HuH-7.5 (cell line): ENCODE results near the gene PKD2L1.

Experiments
- DNase-seq: peaks from one replicate; pipeline ENCODE4 v3.0.0; 2011; ENCODE audit warnings: low spot score

PKD2L1 gene

DNA sequence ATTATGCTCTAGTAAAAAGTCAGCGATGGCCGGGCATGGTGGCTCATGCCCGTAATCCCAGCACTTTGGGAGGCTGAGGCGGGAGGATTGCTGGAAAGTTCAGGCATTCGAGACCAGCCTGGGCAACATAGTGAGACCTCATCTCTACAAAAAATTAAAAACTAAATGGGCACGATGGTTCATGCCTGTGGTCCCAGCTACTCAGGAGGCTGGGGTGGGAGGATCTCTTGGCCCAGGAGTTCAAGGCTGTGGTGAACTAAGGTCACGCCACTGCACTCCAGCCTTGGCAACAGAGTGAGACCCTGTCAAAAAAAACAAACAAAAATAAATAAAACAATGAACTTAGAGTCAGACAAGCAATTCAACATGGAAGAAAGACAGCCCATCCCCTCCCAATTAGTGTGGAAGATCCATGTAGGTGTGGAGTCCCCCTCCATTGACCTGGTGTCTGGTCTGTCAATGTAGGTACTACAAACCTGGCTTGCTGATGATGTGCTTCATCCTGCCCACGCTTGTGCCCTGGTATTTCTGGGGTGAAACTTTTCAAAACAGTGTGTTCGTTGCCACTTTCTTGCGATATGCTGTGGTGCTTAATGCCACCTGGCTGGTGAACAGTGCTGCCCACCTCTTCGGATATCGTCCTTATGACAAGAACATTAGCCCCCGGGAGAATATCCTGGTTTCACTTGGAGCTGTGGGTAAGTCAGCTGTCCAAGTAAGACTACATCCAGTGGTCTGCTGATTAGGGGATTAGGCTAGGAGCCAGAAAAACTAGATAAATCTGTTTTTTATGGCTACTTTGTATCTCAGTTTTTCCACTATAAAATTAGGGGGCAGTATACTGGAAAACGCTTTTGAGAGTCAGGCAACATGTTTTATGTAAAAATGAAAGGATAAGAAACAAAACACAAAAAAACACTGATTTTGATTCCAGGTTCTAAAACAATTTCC, 26.3 kb upstream of the PKD2L1 start:
- DNase-seq, result no peak

DNA sequence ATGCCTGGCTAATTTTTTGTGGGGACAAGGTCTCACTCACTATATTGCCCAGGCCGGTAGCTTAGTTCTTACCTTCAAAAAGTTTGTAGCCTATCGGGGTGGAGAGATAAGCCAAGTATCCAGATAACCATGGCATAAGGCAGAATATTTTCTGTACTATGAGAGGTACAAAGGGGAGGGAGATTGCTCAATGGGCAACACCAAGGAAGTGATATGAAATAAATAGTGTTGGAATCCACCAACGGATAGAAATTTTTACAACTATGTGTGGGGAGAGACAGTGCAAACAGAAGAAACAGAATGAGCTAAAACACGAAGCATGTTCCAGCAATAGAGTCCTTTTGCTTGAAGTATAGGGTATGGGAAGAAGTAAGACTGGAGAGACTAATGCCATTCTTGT, 25.1 kb upstream of the PKD2L1 start:
- DNase-seq, result no peak

DNA sequence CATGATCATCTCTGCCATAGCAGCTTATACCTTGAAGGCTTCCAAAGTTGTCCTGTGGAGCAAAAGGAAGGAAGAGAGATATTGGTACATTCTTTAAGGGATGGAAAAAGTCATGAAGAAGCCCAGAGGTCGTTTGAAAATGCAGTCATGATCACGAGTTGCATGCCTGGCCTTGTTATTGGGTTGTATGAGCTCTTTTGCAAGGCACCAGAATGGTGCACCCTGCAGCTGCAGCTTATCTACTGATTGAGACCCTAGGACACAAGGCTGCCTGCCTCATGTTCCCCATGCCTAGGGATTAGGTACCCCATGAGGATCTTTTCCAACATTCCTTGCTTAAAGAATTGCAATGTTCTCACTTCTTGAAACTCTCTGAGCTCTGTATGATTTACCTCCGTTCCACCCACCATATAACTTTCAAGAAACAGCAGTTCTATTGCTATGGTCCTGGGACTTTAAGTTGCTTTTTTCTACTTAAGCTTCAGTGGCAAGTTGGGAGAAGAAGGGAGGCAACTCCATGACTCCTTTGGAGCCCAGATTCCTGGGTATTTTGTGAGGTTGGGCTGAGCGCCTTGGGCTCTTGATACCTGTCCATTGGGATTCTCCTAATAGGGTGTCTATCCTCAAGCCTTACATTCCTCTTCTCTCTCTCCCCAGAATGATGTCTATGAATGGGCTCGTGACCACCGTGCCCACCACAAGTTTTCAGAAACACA, 23.9 kb upstream of the PKD2L1 start:
- DNase-seq, result no peak

DNA sequence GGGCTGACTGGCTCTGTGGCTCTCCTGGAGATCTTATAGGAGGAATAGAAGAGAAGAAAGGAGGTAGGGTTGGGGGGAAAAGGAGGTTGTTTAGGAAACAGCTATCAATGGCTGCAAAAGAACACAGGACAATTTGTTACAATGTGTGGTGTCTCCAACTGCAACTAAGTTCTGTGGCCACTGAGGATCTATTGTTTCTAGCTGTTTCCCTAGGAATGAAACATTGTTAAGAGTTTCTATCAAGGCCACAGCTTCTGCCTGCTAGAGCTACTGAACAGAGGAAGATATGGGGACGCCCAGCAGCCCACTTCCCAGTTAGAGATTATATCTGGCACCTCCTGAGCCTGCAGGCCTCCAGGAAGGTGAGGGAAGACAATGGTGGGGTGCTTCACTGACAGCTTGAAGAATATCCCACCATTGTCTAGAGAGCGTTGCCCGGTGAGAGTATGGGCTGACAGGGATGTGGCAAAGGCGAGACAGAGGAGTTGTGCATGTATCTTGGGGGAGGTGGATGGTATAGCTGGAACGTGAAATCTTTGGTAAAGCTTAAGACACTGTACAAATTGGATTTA, 21.0 kb upstream of the PKD2L1 start:
- DNase-seq, result no peak

DNA sequence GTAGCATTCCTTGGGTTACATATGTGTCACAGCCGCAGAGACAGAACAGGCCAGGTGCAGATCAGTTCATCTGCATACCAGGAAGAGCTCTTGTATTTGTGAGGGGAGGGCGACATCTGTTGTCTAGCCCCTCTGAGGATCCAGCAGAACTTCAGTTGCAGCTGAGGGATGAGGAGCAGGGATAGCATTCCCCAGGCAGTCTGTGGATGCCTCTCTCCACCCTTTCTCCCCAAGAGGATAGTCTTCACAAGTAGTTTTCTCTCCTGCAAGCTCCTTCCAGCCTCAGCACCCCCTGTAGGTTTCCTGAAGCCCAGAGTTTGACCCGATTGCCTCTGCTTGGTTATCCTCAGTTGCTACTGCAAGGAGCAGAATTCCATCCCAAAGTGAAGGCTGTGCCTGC, 19.6 kb upstream of the PKD2L1 start:
- DNase-seq, result no peak

DNA sequence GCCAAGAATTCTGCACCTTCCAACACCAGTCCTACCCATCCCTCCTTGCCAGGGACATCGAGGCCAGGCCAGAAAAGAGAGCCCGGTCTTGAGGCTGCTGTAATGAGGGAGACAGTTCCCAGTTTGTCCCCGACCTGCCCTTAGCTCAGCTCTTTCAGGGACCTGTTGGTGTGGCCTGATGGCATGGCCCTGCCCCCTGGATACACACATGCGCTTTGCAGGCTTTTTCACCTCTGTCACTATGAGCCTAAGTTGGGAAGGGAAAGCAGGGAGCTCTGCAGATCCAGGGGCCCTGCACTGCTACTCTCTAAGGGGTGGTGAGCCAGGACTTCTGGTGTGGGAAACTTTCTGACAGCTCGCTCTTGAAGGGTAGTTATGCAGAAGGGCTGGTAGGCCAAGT, 19.1 kb upstream of the PKD2L1 start:
- no peak for DNase-seq

DNA sequence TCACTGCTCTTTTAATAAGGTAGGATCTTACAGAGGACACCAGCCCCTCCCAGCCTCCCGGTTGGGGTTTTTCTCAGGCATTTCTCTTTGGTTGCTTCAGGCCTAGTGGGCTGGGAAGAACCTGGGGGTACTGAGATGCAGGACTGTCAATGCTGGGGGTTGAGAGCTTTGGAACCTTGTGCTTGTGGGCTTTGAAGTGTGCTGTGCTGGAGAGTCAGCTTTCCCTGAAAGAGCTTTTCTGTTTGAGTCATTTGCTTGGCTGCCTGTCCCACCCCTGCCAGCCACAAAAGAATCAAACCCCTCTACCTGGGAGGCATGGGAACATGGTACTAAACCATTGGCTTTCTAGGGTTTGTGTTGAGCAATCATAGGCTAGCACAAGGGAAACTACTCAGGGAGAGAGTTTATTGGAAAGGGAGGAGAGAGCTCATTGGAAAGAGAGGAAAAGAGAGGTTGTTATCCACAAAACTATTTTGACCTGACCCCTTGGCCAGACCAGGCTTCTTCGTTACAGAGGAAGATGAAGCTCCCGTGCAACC, 18.4 kb upstream of the PKD2L1 start:
- no peak for DNase-seq

DNA sequence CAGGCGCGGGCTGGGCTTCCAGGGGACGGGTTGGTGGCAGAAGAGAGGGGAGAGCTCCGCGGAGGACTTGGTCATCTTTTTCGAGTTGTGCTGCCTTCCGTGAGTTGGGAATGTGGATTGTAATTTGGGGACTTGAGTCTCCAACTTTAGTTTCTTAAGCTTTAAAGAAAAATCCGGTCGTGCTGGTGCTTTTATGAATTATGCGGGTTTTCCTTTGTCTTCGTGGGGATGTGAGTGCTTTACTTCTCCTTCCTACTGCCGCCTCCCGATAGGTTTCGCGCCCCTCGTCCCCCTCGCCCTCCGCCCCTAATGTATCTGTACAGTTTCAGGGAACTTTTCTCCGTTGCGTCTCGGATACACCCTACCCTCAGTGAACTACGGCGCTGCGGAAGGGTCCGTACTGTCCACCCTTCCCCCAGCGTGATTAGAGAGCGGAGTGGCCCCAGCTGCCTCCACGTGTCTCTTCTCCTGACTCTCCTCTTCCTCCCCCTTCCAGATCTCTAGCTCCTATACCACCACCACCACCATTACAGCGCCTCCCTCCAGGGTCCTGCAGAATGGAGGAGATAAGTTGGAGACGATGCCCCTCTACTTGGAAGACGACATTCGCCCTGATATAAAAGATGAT, 17.7 kb upstream of the PKD2L1 start:
- DNase-seq, result no peak

DNA sequence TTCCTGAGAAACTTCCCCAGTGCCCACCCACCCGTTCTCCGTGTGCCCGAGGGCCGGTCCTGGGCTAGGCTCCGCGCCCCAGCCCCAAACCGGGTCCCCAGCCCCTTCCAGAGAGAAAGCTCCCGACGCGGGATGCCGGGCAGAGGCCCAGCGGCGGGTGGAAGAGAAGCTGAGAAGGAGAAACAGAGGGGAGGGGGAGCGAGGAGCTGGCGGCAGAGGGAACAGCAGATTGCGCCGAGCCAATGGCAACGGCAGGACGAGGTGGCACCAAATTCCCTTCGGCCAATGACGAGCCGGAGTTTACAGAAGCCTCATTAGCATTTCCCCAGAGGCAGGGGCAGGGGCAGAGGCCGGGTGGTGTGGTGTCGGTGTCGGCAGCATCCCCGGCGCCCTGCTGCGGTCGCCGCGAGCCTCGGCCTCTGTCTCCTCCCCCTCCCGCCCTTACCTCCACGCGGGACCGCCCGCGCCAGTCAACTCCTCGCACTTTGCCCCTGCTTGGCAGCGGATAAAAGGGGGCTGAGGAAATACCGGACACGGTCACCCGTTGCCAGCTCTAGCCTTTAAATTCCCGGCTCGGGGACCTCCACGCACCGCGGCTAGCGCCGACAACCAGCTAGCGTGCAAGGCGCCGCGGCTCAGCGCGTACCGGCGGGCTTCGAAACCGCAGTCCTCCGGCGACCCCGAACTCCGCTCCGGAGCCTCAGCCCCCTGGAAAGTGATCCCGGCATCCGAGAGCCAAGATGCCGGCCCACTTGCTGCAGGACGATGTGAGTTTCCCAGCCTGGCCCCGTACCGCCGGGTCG, 16.9 kb upstream of the PKD2L1 start, which contains the start of gene SCD:
Gene SCD (plus strand): TSS at position 469 of the 803 bp plus-strand sequence. CDS start 272 bp downstream, at position 741.
- peak; percentile 86 for DNase-seq

DNA sequence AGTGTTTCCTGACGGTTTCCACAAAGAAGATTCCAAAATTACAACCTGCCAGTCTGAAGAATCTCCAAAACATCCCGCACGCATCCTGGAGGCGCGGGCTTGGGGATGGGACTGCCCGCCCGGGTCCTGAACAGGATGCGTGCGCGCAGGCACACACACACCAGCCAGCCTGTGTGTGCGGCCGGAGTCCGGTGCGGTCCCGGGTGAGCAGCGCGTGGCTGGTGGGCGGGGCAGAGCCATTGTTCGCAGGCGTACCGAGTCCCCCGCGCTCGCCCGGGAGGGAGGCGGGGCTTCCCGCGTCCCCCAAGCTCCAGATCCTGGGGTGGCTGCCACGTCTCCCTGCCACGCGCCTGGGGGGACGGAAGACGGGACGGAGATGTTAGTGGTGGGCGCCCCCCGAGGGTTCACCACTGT, 16.3 kb upstream of the PKD2L1 start:
- peak; percentile 66 for DNase-seq

DNA sequence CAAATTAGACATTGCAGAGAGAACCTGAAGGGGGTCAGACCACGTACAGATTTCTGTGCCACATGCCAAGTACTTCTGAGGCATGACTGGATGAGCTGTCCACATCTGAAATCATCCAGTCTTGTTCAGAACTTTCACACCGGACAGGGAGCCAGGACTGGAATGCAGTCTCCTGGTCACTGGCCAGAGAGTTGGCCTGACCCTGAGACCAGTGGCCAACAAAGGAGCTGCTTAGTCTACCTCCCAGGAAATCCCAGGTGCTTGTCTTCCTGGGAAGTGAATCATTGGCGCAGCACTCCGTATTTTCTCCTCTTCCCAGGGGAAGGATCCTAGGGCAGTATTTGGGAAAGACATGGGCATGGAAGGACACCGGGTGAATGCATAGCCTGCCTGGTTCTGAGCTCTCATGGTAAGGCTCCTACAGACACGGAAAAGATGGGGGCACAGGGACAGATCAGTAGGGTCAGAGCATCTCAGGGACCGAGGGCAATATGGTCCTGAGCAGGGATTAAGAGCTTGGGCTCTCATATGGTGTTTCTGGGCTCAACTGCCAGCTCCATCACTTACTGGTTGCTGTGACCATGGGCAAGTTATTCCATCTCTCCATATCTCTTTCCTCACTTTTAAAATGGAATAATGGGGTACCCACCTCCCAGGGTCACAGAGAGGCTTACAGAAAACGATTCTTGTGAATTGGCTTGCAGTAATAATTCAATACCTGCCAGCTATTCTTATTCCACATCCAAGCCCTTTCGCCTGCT, 15.7 kb upstream of the PKD2L1 start:
- no peak for DNase-seq

DNA sequence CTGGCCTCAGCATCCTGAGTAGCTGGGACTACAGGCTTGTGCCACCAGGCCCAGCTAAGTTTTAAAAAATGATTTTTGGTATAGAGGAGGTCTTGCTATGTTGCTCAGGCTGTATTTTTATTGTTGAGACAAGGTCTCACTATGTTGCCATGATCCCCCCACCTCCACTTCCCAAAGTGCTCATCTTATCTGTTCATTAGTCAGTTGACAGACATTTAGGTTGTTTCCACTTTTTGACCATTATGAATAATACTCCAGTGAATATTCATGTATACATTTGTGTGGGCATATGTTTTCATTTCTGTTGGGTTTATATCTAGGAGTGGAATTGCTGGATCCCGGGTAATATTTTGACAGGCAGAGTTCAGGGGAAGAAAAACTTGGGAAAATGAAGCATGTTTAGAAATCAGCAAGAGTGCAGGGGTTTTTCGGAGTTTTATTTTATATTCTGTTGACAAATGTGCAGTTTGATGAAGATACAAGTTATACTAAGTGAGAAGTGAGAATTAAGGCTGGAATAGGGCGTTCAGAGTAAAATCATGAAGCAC, 14.3 kb upstream of the PKD2L1 start:
- DNase-seq, result no peak

DNA sequence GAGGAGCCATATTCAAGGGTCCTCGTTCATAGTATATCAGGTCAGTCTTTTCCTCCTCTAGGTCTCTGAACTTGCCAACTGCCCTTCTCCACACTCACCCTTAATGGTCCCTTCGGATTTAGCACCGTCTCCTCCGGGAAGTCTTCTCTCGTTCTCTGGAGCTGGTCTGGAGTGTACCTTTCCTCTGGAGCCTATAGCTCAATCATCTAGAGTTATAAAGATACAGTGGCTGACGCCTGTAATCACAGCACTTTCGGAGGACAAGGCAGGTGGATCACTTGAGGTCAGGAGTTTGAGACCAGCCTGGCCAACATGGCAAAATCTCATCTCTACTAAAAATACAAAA, 12.6 kb upstream of the PKD2L1 start:
- DNase-seq, result no peak

DNA sequence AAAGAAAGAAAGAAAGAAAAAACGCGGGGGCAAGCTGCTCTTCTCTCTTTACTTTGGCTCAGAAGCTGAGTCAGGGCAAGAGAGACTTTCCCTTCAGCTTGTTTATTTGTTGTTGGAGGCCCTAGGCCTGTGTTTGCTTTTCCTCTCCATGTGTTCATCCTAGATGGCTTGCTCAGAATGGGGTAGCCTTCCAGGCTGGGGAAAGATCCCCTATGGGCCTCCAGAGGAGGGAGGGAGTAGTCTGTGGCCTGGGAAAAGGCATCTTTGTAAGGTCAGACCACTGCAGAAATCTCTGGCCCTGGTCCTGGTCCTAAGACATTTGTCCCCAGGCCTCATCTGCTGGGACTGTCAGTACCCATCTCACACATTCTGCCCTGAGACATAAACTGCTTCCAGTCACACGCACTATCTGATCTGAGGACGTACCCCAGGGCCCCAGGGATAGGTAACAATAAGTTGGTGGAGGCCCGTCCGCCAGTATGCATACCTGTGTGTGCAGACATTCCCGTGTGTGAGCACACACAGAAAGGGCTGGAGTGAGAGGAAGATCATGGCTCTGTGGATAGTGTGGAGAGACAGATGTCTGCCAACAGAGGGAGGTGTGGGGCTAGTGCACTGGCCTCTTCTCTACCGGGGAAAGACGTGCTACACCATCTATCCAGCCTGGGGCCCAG, 12.1 kb upstream of the PKD2L1 start:
- DNase-seq, result peak; percentile 67

DNA sequence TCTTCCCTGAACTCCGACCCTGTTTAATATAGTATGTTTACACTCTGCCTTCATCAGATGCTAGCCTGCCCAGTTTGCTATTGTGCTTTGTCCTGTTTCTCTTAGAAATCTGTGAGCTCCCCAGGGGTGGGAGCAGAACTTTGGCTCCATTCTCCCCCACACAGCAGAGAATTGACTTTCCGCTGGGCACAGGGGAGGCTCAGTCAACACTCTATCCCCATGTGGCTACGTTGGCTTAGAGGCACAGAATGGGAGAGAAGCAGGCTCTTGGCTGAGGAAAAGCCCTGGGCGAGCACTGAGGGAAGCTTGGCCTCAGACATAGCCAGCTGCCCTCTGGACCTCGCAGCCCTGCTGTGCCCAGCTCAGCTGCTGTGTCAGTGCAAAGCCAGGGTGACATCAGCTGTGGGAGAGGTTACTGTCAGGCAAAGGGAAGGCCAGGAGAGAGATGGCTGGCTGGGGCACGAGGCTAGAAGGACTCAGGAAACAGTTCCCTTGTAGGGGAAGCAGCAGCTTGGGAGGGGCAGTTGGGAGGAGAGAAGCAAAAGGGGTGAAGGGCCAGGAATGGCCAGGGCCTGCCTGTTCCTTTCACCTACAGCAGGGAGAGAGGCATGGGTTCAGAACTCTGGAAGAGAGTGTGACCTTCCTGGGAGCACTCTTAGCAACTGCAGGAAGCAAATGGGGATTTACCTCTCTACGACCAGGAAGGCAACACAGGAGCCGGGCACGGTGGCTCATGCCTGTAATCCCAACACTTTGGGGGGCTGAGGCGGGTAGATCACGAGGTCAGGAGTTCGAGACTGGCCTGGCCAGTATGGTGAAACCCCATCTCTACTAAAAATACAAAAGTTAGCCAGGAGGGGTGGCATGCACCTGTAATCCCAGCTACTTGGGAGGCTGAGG, 11.2 kb upstream of the PKD2L1 start:
- DNase-seq, result no peak

DNA sequence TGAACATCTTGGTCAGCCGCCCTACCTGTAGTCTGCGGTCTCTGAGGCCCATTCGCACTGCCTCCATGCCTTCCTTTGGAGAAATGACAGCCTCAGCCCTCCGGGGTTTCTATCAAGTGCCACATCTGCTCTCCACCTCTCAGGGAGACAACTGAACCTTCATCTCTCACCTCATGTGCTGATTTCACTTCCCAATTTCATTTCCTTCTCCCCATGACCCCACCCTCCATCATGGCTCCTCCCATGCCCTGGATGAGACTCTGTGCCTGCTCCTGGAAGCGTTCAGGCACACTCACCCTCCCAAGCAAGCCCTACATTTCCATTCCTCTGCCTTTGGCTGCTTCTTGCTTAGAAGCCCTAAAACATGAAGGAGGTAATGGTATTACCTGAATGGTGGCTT, 9.2 kb upstream of the PKD2L1 start:
- no peak for DNase-seq

DNA sequence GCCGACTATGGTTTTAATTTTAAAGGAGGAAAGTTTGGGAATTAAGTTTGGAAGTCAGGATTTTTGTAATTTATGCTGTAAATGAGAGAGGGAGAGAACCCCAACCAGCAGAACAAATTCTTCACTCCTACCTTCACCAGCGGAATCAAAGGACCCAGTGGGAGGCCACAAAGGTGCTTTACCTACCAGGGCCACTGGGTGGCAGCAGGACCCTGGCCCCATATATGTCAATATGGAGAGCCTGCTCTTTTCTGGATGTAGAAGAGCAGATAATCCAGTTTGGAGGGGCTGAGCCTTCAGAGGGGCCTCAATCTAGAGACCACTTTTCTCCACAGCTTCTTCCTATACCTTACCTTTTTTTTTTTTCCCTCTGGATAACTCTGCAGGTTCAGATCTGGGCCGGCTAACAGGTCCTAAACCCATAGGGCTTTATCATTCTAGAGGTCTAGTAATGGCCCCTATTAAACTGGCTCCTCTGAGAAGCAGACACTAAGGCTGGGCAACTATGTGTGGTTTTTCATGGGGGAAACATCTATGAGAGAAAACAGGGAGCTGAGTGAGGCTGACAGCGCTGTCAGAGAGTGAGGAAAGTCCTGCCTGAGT, 8.5 kb upstream of the PKD2L1 start:
- DNase-seq, result peak; percentile 65

DNA sequence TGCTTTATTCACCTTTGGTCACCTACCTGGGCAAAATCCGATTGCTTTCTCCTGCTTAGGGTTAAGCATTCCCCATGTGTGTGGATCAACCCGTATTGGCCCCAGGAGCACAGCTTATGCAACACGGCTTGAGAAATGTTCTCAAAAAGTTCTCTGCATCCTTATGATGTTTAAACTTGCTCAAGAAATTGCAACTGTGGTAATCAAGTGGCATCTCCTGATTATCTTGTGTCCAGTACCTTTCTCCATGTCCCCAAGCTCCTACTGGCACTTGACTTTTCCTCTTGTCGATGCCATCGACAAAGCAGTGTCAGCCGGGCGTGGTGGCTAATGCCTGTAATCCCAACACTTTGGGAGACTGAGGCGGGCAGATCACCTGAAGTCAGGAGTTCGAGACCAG, 4.7 kb upstream of the PKD2L1 start:
- DNase-seq, result no peak
